Natural killer cell treated with Interleukin-12 subunit alpha and Interleukin-12 subunit beta and Interleukin-15 and Interleukin-18, amount 100 ng/mL, for 72 hours (primary cell): ENCODE data around the gene LTBR. TPM values are rescaled to one million over a fixed set of nuclear protein-coding genes. Genes with fewer than 3 reads are reported as not detected.

Source experiments
- ATAC-seq, 2 donors: fragments of 150-1000 bp; cut with Tn5 transposase in 1 of 2; sonication (Bioruptor Pico), chemical (Tn5 transposase) in 1 of 2; 2 replicates each; pipeline ENCODE4 v1.10.0; 2021
- DNase-seq: peaks from one replicate; pipeline ENCODE4 v3.0.0; 2022; ENCODE audit warnings: low spot score
- H3K27ac Mint-ChIP-seq, 2 donors: 1 replicate in 1 of 2; 2 replicates in 1 of 2; pipeline ENCODE4 v1.8.0; 2022; ENCODE audit warnings: mixed read lengths in 2 of 2, mild to moderate bottlenecking in 1 of 2, moderate library complexity in 1 of 2
- H3K27me3 Mint-ChIP-seq, 2 donors: 1 replicate in 1 of 2; 2 replicates in 1 of 2; pipeline ENCODE4 v1.8.0; 2022; ENCODE audit warnings: mixed read lengths in 2 of 2
- H3K36me3 Mint-ChIP-seq: one replicate; pipeline ENCODE4 v1.8.0; 2022; ENCODE audit warnings: mixed read lengths
- H3K4me1 Mint-ChIP-seq, 2 donors: 1 replicate in 1 of 2; 2 replicates in 1 of 2; pipeline ENCODE4 v1.8.0; 2022; ENCODE audit warnings: low read depth in 2 of 2, mixed read lengths in 2 of 2, mild to moderate bottlenecking in 1 of 2
- H3K4me3 Mint-ChIP-seq: one replicate; pipeline ENCODE4 v1.8.0; 2022; ENCODE audit warnings: mixed read lengths
- H3K9me3 Mint-ChIP-seq: 2 replicates; pipeline ENCODE4 v1.8.0; 2022; ENCODE audit warnings: mixed read lengths
- total RNA-seq, 2 donors: library from RNA; stranded (reverse); gene quantifications; one replicate each; pipeline ENCODE4 v1.2.3, GENCODE V29; 2022

Gene LTBR
- total RNA-seq, 2 donors from 2014 or later = 2.3 to 3.9 TPM

DNA sequence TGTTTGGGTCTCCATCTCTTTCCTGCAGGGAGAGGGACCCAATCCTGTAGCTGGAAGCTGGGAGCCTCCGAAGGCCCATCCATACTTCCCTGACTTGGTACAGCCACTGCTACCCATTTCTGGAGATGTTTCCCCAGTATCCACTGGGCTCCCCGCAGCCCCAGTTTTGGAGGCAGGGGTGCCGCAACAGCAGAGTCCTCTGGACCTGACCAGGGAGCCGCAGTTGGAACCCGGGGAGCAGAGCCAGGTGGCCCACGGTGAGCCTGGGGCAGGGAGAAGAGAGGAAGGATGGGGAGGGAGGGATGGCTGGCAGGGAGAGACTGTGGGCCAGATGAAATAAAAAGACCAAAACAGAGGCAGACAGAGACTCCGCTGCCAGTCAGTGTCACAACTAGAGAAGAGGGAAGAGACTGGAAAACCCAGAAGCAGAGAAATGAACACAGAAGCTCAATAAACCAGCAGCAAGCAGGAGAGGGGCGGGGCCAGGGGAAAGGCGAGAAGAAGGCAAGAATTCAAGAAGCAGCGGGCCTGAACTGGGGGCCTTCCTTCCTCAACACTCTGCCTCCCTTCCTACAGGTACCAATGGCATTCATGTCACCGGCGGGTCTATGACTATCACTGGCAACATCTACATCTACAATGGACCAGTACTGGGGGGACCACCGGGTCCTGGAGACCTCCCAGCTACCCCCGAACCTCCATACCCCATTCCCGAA is 6.3 kb downstream of the LTBR start:
- Mint-ChIP-seq H3K27me3 (no peaks in the 10 kb centered on the region), H3K4me1 (peaks cover 0 to 6% of the 10 kb centered on the region in 2 donors), H3K36me3 (no peaks in the 10 kb centered on the region), H3K9me3 (no peaks in the 10 kb centered on the region), H3K27ac (peak overlapping the region in 1 of 2 donors; percentile 19), H3K4me3 (no peak overlapping the region)
- DNase-seq (peak; percentile 46), ATAC-seq (peak in 1 of 2 donors; percentile 16)

GRCh38 chr12:6391013-6391412 is 7.1 kb downstream of the LTBR start:
- no peaks in the 10 kb centered on the region for H3K36me3 Mint-ChIP-seq

GRCh38 chr12:6392504-6392903 is 8.5 kb downstream of the LTBR start:
- Mint-ChIP-seq H3K4me1 (no peaks in the 10 kb centered on the region), H3K9me3 (no peaks in the 10 kb centered on the region), H3K27me3 (no peaks in the 10 kb centered on the region), H3K36me3 (no peaks in the 10 kb centered on the region), H3K27ac (no peak overlapping the region), H3K4me3 (no peak overlapping the region)
- DNase-seq = no peak
- ATAC-seq = no peak

More at GRCh38 chr12:6391013-6391412, 7.1 kb downstream of the LTBR start:
- H3K4me3 Mint-ChIP-seq = no peak overlapping the region
- peak; percentile 38 for DNase-seq
- H3K9me3 Mint-ChIP-seq = no peaks in the 10 kb centered on the region
- no peaks in the 10 kb centered on the region for H3K27me3 Mint-ChIP-seq
- ATAC-seq = peak in 1 of 2 donors; percentile 8
- H3K27ac Mint-ChIP-seq = no peak overlapping the region
- H3K4me1 Mint-ChIP-seq = peaks cover 0 to 6% of the 10 kb centered on the region in 2 donors

- DNase-seq (peak; percentile 16), ATAC-seq (no peak)
- H3K27me3 Mint-ChIP-seq = no peaks in the 10 kb centered on the region
- no peaks in the 10 kb centered on the region for H3K36me3 Mint-ChIP-seq
- H3K4me1 Mint-ChIP-seq = no peaks in the 10 kb centered on the region
- H3K4me3 Mint-ChIP-seq = no peak overlapping the region
- H3K9me3 Mint-ChIP-seq = no peaks in the 10 kb centered on the region
- H3K27ac Mint-ChIP-seq = no peak overlapping the region
Measured at GRCh38 chr12:6393109-6393508, 9.1 kb downstream of the LTBR start.

DNA sequence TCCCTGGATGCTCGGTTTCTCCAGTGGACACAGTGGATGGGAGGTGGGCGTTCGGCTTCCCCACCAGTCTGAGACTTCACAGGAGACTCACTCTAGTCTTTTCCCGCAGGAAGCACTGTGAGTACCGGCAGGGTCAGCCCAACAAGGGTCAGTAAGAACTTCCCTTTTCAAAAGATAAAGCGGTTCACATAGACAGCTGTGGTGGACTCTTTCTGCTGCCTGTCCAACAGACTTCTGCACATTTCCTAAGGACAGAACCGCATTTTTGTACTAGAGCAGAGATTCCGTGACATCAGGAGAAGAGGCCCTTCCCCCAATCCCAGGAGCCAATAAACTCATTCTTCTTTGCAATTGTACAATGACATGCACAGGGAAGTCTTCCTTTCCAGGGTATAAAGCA is 10.4 kb downstream of the LTBR start:
- Mint-ChIP-seq H3K27ac (no peak overlapping the region), H3K9me3 (no peaks in the 10 kb centered on the region), H3K27me3 (no peaks in the 10 kb centered on the region), H3K36me3 (no peaks in the 10 kb centered on the region), H3K4me1 (no peaks in the 10 kb centered on the region), H3K4me3 (no peak overlapping the region)
- DNase-seq (no peak), ATAC-seq (no peak)

GRCh38 chr12:6396031-6396430 is 12.1 kb downstream of the LTBR start:
- Mint-ChIP-seq H3K27me3 (no peaks in the 10 kb centered on the region), H3K4me1 (no peaks in the 10 kb centered on the region), H3K9me3 (no peaks in the 10 kb centered on the region), H3K27ac (no peak overlapping the region), H3K36me3 (no peaks in the 10 kb centered on the region), H3K4me3 (no peak overlapping the region)
- ATAC-seq (no peak), DNase-seq (no peak)

DNA sequence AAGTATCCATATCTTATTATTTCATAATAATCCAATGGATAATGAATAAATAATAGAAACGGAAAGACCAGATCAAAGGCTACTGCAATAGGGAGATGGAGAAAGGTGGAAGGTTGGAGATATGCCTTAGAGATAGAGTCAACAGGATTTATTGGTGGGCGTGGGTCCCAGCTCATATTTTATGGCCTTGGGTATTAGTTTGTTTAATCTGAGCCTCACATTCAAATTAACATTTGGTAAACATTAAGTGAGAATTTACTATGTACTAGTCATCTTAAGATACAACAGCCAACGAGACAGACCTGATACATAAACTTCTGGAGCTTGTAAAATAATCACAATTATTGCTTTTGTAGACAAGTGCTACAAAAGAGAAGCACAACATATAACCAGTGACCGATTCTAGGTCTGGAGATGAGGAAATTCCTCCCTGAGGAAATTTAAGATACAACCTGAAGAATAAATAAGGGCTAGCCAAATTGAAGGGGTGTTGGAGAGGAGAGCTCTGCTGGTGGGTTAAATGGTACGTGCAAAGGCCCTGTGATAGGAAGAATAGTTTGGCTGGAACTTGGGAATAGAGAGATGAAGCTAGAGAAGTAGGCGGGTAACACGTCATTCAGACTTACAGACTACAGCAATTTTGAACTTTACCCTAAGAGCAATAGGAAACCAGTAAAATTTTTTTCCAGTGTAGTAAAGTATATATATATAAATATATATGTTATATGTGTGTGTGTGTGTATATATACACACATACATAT is 16.1 kb downstream of the LTBR start:
- DNase-seq = no peak
- Mint-ChIP-seq H3K4me1 (no peaks in the 10 kb centered on the region), H3K36me3 (no peaks in the 10 kb centered on the region), H3K9me3 (no peaks in the 10 kb centered on the region), H3K27me3 (no peaks in the 10 kb centered on the region), H3K27ac (no peak overlapping the region), H3K4me3 (no peak overlapping the region)
- ATAC-seq = no peak

DNA sequence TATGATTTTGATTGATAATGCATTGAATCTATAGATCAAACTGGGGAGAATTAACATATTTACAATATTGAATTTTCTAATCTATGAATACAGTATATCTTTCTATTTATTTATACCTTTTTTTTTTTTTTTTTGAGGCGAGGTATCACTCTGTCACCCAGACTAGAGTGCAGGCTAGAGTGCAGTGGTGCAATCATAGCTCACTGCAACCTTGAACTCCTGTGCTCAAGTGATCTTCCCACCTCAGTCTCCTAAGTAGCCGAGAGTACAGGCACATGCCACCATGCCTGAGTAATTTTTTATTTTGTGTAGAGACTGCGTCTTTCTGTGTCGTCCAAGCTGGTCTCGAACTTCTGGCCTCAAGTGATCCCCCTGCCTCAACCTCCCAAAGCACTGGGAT is 20.4 kb downstream of the LTBR start:
- DNase-seq (no peak), ATAC-seq (no peak)
- no peaks in the 10 kb centered on the region for H3K27me3 Mint-ChIP-seq
- no peaks in the 10 kb centered on the region for H3K4me1 Mint-ChIP-seq
- H3K27ac Mint-ChIP-seq = no peak overlapping the region
- no peaks in the 10 kb centered on the region for H3K36me3 Mint-ChIP-seq
- H3K4me3 Mint-ChIP-seq = no peak overlapping the region
- no peaks in the 10 kb centered on the region for H3K9me3 Mint-ChIP-seq

- Mint-ChIP-seq H3K4me3 (no peak overlapping the region), H3K27ac (no peak overlapping the region), H3K9me3 (no peaks in the 10 kb centered on the region), H3K4me1 (no peaks in the 10 kb centered on the region), H3K36me3 (no peaks in the 10 kb centered on the region), H3K27me3 (no peaks in the 10 kb centered on the region)
- ATAC-seq (no peak), DNase-seq (no peak)
Measured at GRCh38 chr12:6405963-6406362, 22.0 kb downstream of the LTBR start.

GRCh38 chr12:6407236-6407954 is 23.4 kb downstream of the LTBR start:
- H3K4me1 Mint-ChIP-seq = no peaks in the 10 kb centered on the region
- H3K27ac Mint-ChIP-seq = no peak overlapping the region
- ATAC-seq (no peak), DNase-seq (no peak)
- no peaks in the 10 kb centered on the region for H3K36me3 Mint-ChIP-seq
- H3K27me3 Mint-ChIP-seq = no peaks in the 10 kb centered on the region
- H3K4me3 Mint-ChIP-seq = no peak overlapping the region
- H3K9me3 Mint-ChIP-seq = no peaks in the 10 kb centered on the region

DNA sequence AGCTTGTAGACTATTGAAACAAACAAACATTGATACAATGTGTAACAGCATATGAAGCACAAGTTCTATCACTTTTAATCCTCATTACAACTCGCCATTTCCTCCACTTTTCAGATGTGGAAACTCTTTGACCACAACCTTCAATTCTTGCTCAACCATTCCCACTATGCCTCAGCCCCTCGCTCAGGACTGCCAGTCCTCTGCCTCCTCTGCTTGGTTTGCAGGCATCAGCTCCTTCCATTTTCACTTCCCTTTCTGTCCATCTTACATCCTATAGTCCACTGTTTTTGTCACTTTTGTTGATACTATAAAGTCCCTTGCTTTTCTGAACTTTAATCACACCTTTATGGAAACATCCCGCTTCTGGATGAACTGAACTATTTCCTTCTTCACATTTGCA is 32.6 kb downstream of the LTBR start:
- H3K36me3 Mint-ChIP-seq = no peaks in the 10 kb centered on the region
- peaks cover 10 to 16% of the 10 kb centered on the region in 2 donors for H3K4me1 Mint-ChIP-seq
- H3K4me3 Mint-ChIP-seq = peak overlapping the region; percentile 28
- ATAC-seq (peak; percentile 87 to 92), DNase-seq (peak; percentile 65)
- H3K27ac Mint-ChIP-seq = peak overlapping the region; percentile 6 to 75
- H3K27me3 Mint-ChIP-seq = peaks cover 0 to 2% of the 10 kb centered on the region in 2 donors
- no peaks in the 10 kb centered on the region for H3K9me3 Mint-ChIP-seq

DNA sequence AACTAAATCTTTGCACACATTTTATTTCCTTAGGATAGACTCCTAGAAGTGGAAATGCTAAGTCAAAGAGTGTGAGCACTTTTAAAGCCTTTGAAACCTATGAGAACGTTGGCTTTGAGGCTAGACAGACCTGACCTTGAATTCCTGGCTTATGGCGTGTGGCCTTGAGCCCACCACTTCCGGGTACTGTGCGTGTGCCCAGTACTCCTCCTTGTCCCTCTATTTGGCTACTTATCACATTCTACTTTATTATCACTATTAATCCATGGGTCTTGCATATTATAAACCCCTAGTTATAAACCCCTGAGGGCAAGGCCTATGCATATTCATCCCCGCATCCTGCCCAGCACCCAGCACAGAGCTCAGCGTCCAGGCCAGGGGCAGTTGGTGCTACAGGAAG is 34.8 kb downstream of the LTBR start:
- no peak for DNase-seq
- H3K4me3 Mint-ChIP-seq = no peak overlapping the region
- ATAC-seq = no peak
- H3K36me3 Mint-ChIP-seq = no peaks in the 10 kb centered on the region
- H3K27me3 Mint-ChIP-seq = peaks cover 0 to 2% of the 10 kb centered on the region in 2 donors
- H3K4me1 Mint-ChIP-seq = peaks cover 14 to 21% of the 10 kb centered on the region in 2 donors
- no peaks in the 10 kb centered on the region for H3K9me3 Mint-ChIP-seq
- H3K27ac Mint-ChIP-seq = no peak overlapping the region

- Mint-ChIP-seq H3K9me3 (no peaks in the 10 kb centered on the region), H3K4me3 (no peak overlapping the region), H3K36me3 (no peaks in the 10 kb centered on the region), H3K27me3 (peaks cover 0 to 2% of the 10 kb centered on the region in 2 donors), H3K27ac (no peak overlapping the region), H3K4me1 (peaks cover 14 to 17% of the 10 kb centered on the region in 2 donors)
- DNase-seq = no peak
- no peak for ATAC-seq
Measured at GRCh38 chr12:6420364-6420763, 36.4 kb downstream of the LTBR start.
